Measurements from ENCODE around the gene C12orf60.

Gene C12orf60

DNA sequence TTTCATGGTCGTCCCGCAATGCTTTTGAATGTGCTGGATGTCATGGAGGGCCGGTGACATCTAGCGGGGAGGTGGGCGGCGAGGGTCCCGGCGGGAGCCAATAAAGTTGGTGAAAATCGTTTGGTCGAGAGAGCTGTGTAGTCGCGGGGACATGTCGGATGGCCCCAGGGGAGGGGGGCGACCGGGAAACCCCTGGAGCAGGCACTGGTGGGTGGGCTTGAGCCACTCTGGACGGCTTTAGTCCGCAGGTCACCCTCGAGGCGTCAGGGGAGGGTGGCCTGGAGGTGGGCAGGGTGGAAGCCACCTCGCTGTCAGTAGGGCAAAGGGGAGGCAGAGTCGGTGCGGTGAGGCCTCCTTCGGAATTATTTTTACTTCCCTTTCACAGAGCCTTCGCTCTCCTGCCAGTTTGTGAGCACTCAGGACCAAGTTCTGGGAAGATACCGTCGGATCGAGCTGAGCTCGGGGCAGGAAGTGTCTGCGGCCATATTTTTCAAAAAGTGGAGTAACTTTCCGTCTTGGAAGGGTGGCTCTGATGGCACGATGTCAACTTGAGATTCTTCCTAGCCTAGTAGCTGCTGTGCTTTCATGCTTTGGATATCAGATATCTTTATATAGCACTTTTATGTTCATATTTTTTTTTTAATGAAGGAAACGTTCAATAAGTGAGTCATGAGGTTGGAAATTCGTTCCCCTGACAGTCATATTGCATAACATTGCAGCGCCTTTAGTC lies 28.4 kb upstream of the C12orf60 start:
- Histone ChIP-seq H3K4me1 (ENCODE audit: control insufficient read depth, low read depth, low read length) (no peaks in the 10 kb centered on the region), H3K9ac (ENCODE audit: low read length) (peak overlapping the region; percentile 83), H3K4me3 (ENCODE audit: low read length) (peak overlapping the region; percentile 78), H4K8ac (ENCODE audit: low read depth, low read length) (no peak overlapping the region), H3K4me2 (ENCODE audit: low read length) (peak overlapping the region; percentile 71), H3K79me1 (ENCODE audit: low read length) (no peaks in the 10 kb centered on the region), H3K56ac (ENCODE audit: low read length) (peak overlapping the region; percentile 92), H3K27me3 (ENCODE audit: insufficient read depth, low read length, poor library complexity) (no peaks in the 10 kb centered on the region), H3K27ac (ENCODE audit: low read depth, low read length) (no peak overlapping the region), H2BK5ac (ENCODE audit: low read length) (no peak overlapping the region), H3K23ac (ENCODE audit: low read length) (no peak overlapping the region), H4K5ac (ENCODE audit: low read length) (no peak overlapping the region), H2BK120ac (ENCODE audit: low read depth, low read length) (no peak overlapping the region), H3K4ac (ENCODE audit: low read depth, low read length) (no peak overlapping the region), H2BK15ac (replicated peaks; ENCODE audit: low read depth) (no peak overlapping the region), H2AK5ac (ENCODE audit: low read length) (no peak overlapping the region), H3K36me3 (ENCODE audit: control insufficient read depth, insufficient read depth, low read length) (no peaks in the 10 kb centered on the region), H3K18ac (ENCODE audit: low read length) (no peak overlapping the region), H3K79me2 (ENCODE audit: control insufficient read depth, insufficient read depth, low read length) (no peaks in the 10 kb centered on the region)
- no CpG with 5 or more reads among the region's 34 CpGs for WGBS (ENCODE audit: extremely low coverage, insufficient coverage, low lambda C conversion rate)
- DNase-seq: peak; percentile 42

DNA sequence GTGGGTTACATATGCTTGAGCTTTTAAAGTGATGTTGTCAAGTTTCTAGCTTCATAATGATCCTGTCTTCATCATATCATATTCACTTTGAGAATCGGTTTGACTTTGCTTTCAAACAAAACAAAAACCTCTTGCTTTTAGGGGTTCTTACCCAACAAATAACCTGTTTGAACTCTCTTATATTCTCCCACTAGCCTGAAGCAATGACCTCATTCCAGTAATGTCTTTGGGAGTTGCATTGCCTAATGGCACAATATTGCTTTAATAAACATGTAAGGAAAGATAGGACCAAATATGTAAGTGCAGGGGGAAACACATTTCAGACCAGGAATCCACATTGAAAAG lies 27.9 kb upstream of the C12orf60 start:
- Histone ChIP-seq H2BK120ac (ENCODE audit: low read depth, low read length) (no peak overlapping the region), H2AK5ac (ENCODE audit: low read length) (no peak overlapping the region), H3K36me3 (ENCODE audit: control insufficient read depth, insufficient read depth, low read length) (no peaks in the 10 kb centered on the region), H3K79me2 (ENCODE audit: control insufficient read depth, insufficient read depth, low read length) (no peaks in the 10 kb centered on the region), H3K18ac (ENCODE audit: low read length) (no peak overlapping the region), H3K23ac (ENCODE audit: low read length) (no peak overlapping the region), H3K27me3 (ENCODE audit: insufficient read depth, low read length, poor library complexity) (no peaks in the 10 kb centered on the region), H2BK5ac (ENCODE audit: low read length) (no peak overlapping the region), H3K4ac (ENCODE audit: low read depth, low read length) (no peak overlapping the region), H4K8ac (ENCODE audit: low read depth, low read length) (no peak overlapping the region), H3K56ac (ENCODE audit: low read length) (no peak overlapping the region), H3K79me1 (ENCODE audit: low read length) (no peaks in the 10 kb centered on the region), H3K9ac (ENCODE audit: low read length) (peak overlapping the region; percentile 83), H3K4me1 (ENCODE audit: control insufficient read depth, low read depth, low read length) (no peaks in the 10 kb centered on the region), H3K4me2 (ENCODE audit: low read length) (peak overlapping the region; percentile 71), H3K27ac (ENCODE audit: low read depth, low read length) (no peak overlapping the region), H4K5ac (ENCODE audit: low read length) (no peak overlapping the region), H3K4me3 (ENCODE audit: low read length) (peak overlapping the region; percentile 78), H2BK15ac (replicated peaks; ENCODE audit: low read depth) (no peak overlapping the region)
- DNase-seq: no peak
- no CpG with 5 or more reads among the region's 1 CpG for WGBS (ENCODE audit: extremely low coverage, insufficient coverage, low lambda C conversion rate)

DNA sequence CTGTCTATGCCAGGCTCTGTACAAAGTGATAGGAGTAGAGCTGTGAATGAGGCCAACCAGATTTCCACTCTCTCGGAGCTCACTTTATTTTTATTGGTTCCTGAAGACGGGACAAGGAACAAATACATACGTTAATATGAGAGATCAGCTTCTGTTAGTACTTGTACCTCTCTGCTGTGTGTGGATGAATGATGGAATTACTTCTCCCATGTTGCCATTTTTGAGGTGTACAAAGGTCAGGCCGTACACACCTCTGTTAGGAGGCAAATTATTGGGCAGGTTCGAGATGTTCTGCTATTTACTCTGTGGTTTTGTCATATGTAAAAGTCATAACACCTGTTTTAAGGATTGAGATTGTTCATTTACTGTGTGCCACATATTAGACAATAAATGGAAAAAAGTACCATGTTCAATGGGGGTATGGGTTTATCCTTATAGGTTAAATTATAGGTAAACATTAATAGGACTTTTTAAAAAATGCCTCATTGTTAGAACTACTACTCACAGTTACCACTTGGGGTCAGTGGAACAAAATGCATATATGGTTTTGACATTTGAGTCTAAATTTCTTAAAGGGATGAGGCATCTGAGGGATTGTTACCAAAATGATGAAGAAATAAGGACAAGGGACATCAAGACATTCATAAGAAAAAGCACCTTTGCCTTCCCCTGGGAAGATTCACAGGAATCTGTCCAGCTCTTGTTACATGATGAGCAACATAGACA lies 27.1 kb upstream of the C12orf60 start:
- peak overlapping the region; percentile 20 for H3K56ac ChIP-seq (ENCODE audit: low read length)
- H2AK5ac ChIP-seq (ENCODE audit: low read length): no peak overlapping the region
- no CpG with 5 or more reads among the region's 5 CpGs for WGBS (ENCODE audit: extremely low coverage, insufficient coverage, low lambda C conversion rate)
- no peak overlapping the region for H2BK120ac ChIP-seq (ENCODE audit: low read depth, low read length)
- no peak overlapping the region for H3K4ac ChIP-seq (ENCODE audit: low read depth, low read length)
- H4K8ac ChIP-seq (ENCODE audit: low read depth, low read length): no peak overlapping the region
- no peak overlapping the region for H2BK5ac ChIP-seq (ENCODE audit: low read length)
- DNase-seq: no peak
- no peak overlapping the region for H3K9ac ChIP-seq (ENCODE audit: low read length)
- H3K36me3 ChIP-seq (ENCODE audit: control insufficient read depth, insufficient read depth, low read length): no peaks in the 10 kb centered on the region
- H3K4me2 ChIP-seq (ENCODE audit: low read length): no peak overlapping the region
- H3K4me3 ChIP-seq (ENCODE audit: low read length): no peak overlapping the region
- H4K5ac ChIP-seq (ENCODE audit: low read length): no peak overlapping the region
- H3K27me3 ChIP-seq (ENCODE audit: insufficient read depth, low read length, poor library complexity): no peaks in the 10 kb centered on the region
- no peak overlapping the region for H3K18ac ChIP-seq (ENCODE audit: low read length)
- no peak overlapping the region for H3K27ac ChIP-seq (ENCODE audit: low read depth, low read length)
- H3K79me2 ChIP-seq (ENCODE audit: control insufficient read depth, insufficient read depth, low read length): no peaks in the 10 kb centered on the region
- no peaks in the 10 kb centered on the region for H3K4me1 ChIP-seq (ENCODE audit: control insufficient read depth, low read depth, low read length)
- no peak overlapping the region for H2BK15ac ChIP-seq (replicated peaks; ENCODE audit: low read depth)
- H3K79me1 ChIP-seq (ENCODE audit: low read length): no peaks in the 10 kb centered on the region
- no peak overlapping the region for H3K23ac ChIP-seq (ENCODE audit: low read length)

DNA sequence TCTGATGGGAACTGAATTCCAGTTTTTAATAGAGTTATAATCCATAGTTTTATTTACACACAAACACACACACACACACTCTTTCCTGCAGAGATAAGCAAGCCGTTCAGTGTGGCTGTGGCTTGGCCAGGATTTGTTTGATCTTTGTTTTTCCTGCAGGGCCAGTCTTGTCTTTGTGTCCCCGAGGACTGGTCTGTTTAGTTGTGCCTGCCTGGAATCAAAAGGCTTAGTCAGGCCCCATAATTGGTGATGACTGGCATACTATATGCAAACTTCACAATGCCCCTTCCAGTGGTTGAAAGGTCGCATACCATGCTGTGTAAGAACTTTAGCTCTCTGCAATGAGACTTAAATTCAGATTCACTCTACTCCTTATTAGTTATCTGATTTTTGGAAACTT lies 26.2 kb upstream of the C12orf60 start:
- WGBS (ENCODE audit: extremely low coverage, insufficient coverage, low lambda C conversion rate): no CpG with 5 or more reads among the region's 3 CpGs
- Histone ChIP-seq H3K4ac (ENCODE audit: low read depth, low read length) (no peak overlapping the region), H3K18ac (ENCODE audit: low read length) (no peak overlapping the region), H3K4me3 (ENCODE audit: low read length) (no peak overlapping the region), H3K56ac (ENCODE audit: low read length) (no peak overlapping the region), H4K8ac (ENCODE audit: low read depth, low read length) (no peak overlapping the region), H3K27ac (ENCODE audit: low read depth, low read length) (no peak overlapping the region), H3K23ac (ENCODE audit: low read length) (no peak overlapping the region), H3K79me2 (ENCODE audit: control insufficient read depth, insufficient read depth, low read length) (no peaks in the 10 kb centered on the region), H4K5ac (ENCODE audit: low read length) (no peak overlapping the region), H2BK15ac (replicated peaks; ENCODE audit: low read depth) (no peak overlapping the region), H3K27me3 (ENCODE audit: insufficient read depth, low read length, poor library complexity) (no peaks in the 10 kb centered on the region), H3K79me1 (ENCODE audit: low read length) (no peaks in the 10 kb centered on the region), H2BK120ac (ENCODE audit: low read depth, low read length) (no peak overlapping the region), H3K4me1 (ENCODE audit: control insufficient read depth, low read depth, low read length) (no peaks in the 10 kb centered on the region), H3K4me2 (ENCODE audit: low read length) (no peak overlapping the region), H3K36me3 (ENCODE audit: control insufficient read depth, insufficient read depth, low read length) (no peaks in the 10 kb centered on the region), H2BK5ac (ENCODE audit: low read length) (no peak overlapping the region), H3K9ac (ENCODE audit: low read length) (no peak overlapping the region), H2AK5ac (ENCODE audit: low read length) (no peak overlapping the region)
- peak; percentile 23 for DNase-seq

DNA sequence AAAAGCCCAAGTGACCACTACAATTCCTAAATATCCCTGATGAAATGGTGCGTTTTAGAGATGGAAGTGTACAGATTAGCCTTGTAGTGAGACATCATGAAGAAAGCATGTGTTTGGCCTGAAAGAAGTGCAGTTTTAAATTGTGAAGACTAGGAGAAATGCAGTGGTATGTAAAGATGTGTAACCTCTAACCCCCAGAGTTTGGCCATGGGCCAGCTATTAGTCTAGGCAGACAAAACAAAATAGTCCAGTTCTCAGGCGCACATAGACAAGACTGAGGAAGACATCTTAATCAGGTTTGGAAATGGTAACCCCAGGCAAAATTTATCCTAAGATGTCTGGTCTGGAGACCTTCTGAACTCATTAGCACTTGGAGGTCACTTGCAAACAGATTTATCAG lies 23.6 kb upstream of the C12orf60 start:
- H2BK120ac ChIP-seq (ENCODE audit: low read depth, low read length): no peak overlapping the region
- no peak overlapping the region for H3K4me3 ChIP-seq (ENCODE audit: low read length)
- no peak overlapping the region for H4K8ac ChIP-seq (ENCODE audit: low read depth, low read length)
- no peak overlapping the region for H3K27ac ChIP-seq (ENCODE audit: low read depth, low read length)
- H4K5ac ChIP-seq (ENCODE audit: low read length): no peak overlapping the region
- H2BK15ac ChIP-seq (replicated peaks; ENCODE audit: low read depth): no peak overlapping the region
- H3K23ac ChIP-seq (ENCODE audit: low read length): no peak overlapping the region
- no peaks in the 10 kb centered on the region for H3K4me1 ChIP-seq (ENCODE audit: control insufficient read depth, low read depth, low read length)
- H2BK5ac ChIP-seq (ENCODE audit: low read length): no peak overlapping the region
- H3K4me2 ChIP-seq (ENCODE audit: low read length): no peak overlapping the region
- no peak overlapping the region for H3K9ac ChIP-seq (ENCODE audit: low read length)
- no peak overlapping the region for H3K18ac ChIP-seq (ENCODE audit: low read length)
- no peak overlapping the region for H2AK5ac ChIP-seq (ENCODE audit: low read length)
- no peaks in the 10 kb centered on the region for H3K36me3 ChIP-seq (ENCODE audit: control insufficient read depth, insufficient read depth, low read length)
- no peak for DNase-seq
- no peaks in the 10 kb centered on the region for H3K79me2 ChIP-seq (ENCODE audit: control insufficient read depth, insufficient read depth, low read length)
- WGBS (ENCODE audit: extremely low coverage, insufficient coverage, low lambda C conversion rate): no CpG with 5 or more reads among the region's 2 CpGs
- H3K56ac ChIP-seq (ENCODE audit: low read length): no peak overlapping the region
- no peaks in the 10 kb centered on the region for H3K27me3 ChIP-seq (ENCODE audit: insufficient read depth, low read length, poor library complexity)
- H3K79me1 ChIP-seq (ENCODE audit: low read length): no peaks in the 10 kb centered on the region
- no peak overlapping the region for H3K4ac ChIP-seq (ENCODE audit: low read depth, low read length)

Data from mesendoderm (in vitro differentiated cells).